Activated gamma-delta T cell treated with Interleukin-2 at 50 U/mL for 16 hours (primary cell): ENCODE measurements around the gene NEGR1.

Experiments used
- DNase-seq: peaks from one replicate; pipeline ENCODE4 v3.0.0-alpha.2; 2020

NEGR1 gene

GRCh38 chr1:72015006-72015405, 267.3 kb downstream of the NEGR1 start:
- no peak for DNase-seq

- DNase-seq = no peak
Observed at GRCh38 chr1:72013161-72013560, 269.2 kb downstream of the NEGR1 start.

GRCh38 chr1:72011721-72012120, 270.6 kb downstream of the NEGR1 start:
- DNase-seq = no peak

GRCh38 chr1:72010094-72010431, 272.3 kb downstream of the NEGR1 start:
- DNase-seq = no peak

GRCh38 chr1:72009173-72010093, 272.9 kb downstream of the NEGR1 start:
- DNase-seq = no peak

- no peak for DNase-seq
Observed at GRCh38 chr1:72007312-72007711, 275.0 kb downstream of the NEGR1 start.

GRCh38 chr1:72006092-72006491, 276.2 kb downstream of the NEGR1 start:
- DNase-seq = no peak

- DNase-seq = no peak
Observed at GRCh38 chr1:72003092-72003491, 279.2 kb downstream of the NEGR1 start.

- DNase-seq = no peak
Observed at GRCh38 chr1:72000809-72001208, 281.5 kb downstream of the NEGR1 start.

GRCh38 chr1:71994646-71995045, 287.7 kb downstream of the NEGR1 start:
- no peak for DNase-seq

GRCh38 chr1:71987181-71987580, 295.2 kb downstream of the NEGR1 start:
- no peak for DNase-seq

GRCh38 chr1:71986160-71986559, 296.2 kb downstream of the NEGR1 start:
- DNase-seq = no peak

GRCh38 chr1:71980556-71980955, 301.8 kb downstream of the NEGR1 start:
- no peak for DNase-seq

GRCh38 chr1:71979882-71980281, 302.5 kb downstream of the NEGR1 start:
- DNase-seq = no peak

GRCh38 chr1:71967670-71968069, 314.7 kb downstream of the NEGR1 start:
- no peak for DNase-seq

GRCh38 chr1:71964188-71964587, 318.2 kb downstream of the NEGR1 start:
- DNase-seq = no peak

- no peak for DNase-seq
Observed at GRCh38 chr1:71956613-71957285, 325.6 kb downstream of the NEGR1 start.

- DNase-seq = no peak
Observed at GRCh38 chr1:71950579-71950978, 331.8 kb downstream of the NEGR1 start.

- DNase-seq = no peak
Observed at GRCh38 chr1:71949681-71950080, 332.7 kb downstream of the NEGR1 start.

- DNase-seq = no peak
Observed at GRCh38 chr1:71948561-71948960, 333.8 kb downstream of the NEGR1 start.

- DNase-seq = no peak
Observed at GRCh38 chr1:71944006-71944405, 338.3 kb downstream of the NEGR1 start.

GRCh38 chr1:71940261-71940660, 342.1 kb downstream of the NEGR1 start:
- DNase-seq = no peak

GRCh38 chr1:71930511-71930910, 351.8 kb downstream of the NEGR1 start:
- DNase-seq = no peak

GRCh38 chr1:71921935-71922559, 360.3 kb downstream of the NEGR1 start:
- no peak for DNase-seq
